Tongue (tissue), 2 donors: Measurements from ENCODE around the gene MED1. TPM values are rescaled to one million over a fixed set of nuclear protein-coding genes. Genes with fewer than 3 reads are reported as not detected.

Experiments used
- DNase-seq: peaks from one replicate; pipeline ENCODE4 v3.0.0-alpha.2; 2015
- total RNA-seq: library from RNA; depleted of rRNA; stranded (reverse); fragments of >200 nt; gene quantifications from one replicate; pipeline ENCODE4 v1.2.3, GENCODE V29; 2014

MED1 gene
- total RNA-seq, 1 donor from 2014 or later, result 20.6 TPM

GRCh38 chr17:39360537-39360936 lies 90.5 kb downstream of the MED1 start:
- no peak for DNase-seq

- DNase-seq, result no peak
Observed at GRCh38 chr17:39359994-39360393, 91.1 kb downstream of the MED1 start.

GRCh38 chr17:39357986-39358385 lies 93.1 kb downstream of the MED1 start:
- no peak for DNase-seq

GRCh38 chr17:39357488-39357887 lies 93.6 kb downstream of the MED1 start:
- DNase-seq, result no peak

Other genes with a start within 250 kb of the MED1 start
- 0.41 TPM for gene STAC2, start 225.3 kb downstream of the MED1 start, total RNA-seq
- gene FBXL20, start 49.6 kb downstream of the MED1 start, total RNA-seq, result 17.6 TPM
- gene CDK12, start 10.2 kb upstream of the MED1 start, total RNA-seq, result 28.2 TPM
- not detected for gene NEUROD2, start 156.7 kb upstream of the MED1 start, total RNA-seq
- 7.1 TPM for gene PPP1R1B, start 175.7 kb upstream of the MED1 start, total RNA-seq
- gene STARD3, start 185.9 kb upstream of the MED1 start, total RNA-seq, result 15.2 TPM
- gene TCAP, start 214.1 kb upstream of the MED1 start, total RNA-seq, result 608 TPM
- gene PNMT, start 217.2 kb upstream of the MED1 start, total RNA-seq, result 2.4 TPM
- 11.2 TPM for gene PGAP3, start 236.8 kb upstream of the MED1 start, total RNA-seq
- 97.8 TPM for gene ERBB2, start 248.8 kb upstream of the MED1 start, total RNA-seq